Measurements from ENCODE around the gene SOSTDC1. TPM values are rescaled to one million over a fixed set of nuclear protein-coding genes. Genes with fewer than 3 reads are reported as not detected.

SOSTDC1 gene, protein sequence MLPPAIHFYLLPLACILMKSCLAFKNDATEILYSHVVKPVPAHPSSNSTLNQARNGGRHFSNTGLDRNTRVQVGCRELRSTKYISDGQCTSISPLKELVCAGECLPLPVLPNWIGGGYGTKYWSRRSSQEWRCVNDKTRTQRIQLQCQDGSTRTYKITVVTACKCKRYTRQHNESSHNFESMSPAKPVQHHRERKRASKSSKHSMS
- total RNA-seq = not detected in 2 replicates

DNA sequence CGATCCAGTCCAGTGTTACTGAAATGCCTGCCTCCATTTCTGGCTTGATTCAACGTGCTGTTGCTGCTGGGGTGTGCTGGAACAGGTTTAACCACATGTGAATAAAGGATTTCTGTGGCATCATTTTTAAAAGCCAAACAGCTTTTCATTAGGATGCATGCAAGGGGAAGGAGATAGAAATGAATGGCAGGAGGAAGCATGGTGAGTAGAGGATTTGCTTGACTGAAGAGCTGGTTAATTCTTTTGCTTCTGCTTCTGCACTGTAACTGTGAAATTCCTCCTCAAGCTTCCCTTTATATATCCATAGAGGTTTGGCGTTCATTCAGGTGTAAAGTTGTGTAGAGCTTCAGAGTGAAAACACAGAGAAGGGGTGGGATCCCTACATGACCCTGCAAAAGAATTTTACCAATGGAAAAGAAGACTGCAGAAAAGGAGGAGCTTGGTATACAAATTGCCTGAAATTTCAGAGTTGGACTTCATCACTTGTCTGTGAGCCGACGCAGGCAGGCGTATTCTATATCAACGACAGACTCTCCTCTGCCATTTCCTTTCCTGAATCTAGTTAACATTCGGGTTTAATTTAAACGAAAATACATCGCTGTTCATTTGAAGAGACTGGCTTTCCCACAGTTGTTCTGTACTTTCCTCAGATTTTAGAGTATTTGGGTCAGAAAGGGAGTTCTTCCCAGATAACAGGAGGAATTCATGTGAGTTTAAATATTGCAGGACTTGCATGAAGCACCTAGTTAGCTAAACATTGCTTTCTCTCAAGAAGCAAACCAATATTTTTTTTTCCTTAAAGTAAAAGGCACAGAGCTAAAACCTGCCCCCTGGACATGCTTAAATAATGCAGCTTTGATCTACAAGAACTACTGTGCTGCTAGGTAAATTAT lies at the start of gene SOSTDC1:
Gene SOSTDC1, minus strand, starts transcription at position 270 of the 893 bp plus-strand sequence. Its CDS starts 70 bp downstream, at position 200.

DNA sequence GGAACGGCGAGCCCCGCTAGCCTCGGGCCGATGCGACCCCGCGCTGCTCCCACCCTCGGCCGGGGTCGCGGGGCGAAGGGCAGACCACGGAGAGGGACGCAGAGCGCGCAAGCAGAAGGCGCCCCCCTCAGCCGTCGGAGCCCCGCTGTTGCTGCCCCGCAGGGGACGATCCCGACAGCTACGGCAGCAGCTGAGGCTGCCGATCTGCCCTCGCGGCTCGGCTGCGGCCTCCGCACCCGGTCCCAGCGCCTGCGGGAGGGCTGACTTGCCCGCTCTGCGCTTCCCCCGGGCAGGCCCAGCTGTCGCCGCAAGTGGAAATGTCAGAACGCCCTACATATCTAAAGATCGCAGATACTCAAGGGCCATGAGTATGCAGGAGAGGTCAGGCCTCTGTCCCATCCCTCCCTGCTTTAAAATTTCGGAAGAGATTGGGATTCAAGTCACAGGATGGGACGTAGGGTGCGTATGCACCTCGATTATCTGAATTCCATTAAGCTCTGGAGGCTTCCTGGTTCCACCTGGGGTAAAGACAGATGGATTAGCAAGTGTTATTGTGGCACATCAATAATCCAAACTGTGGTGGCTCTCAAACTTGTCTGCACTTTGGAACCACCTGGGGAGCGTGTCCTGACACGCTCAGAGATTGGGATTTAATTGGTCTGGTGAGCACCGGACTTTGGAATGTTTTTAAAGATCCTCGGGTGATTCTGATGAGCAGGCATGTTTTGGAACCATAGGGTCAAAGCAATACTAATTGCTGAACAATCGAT lies 44.0 kb downstream of the SOSTDC1 start, which contains the start of gene CRPPA:
Gene CRPPA, minus strand, starts transcription at position 206 of the 770 bp plus-strand sequence. CDS start 216 bp downstream, outside the sequence.

Small RNAs within 50 kb of the gene (small RNA-seq; reads per million reads assigned to genes)
- not detected for gene AC005014.3

Other genes with a start within 250 kb of the SOSTDC1 start
- gene CRPPA, start 44.2 kb downstream of the SOSTDC1 start, total RNA-seq = 1.1 and 1.2 TPM in 2 replicates
- not detected in 2 replicates for gene LRRC72, start 61.1 kb upstream of the SOSTDC1 start, total RNA-seq
- 12.5 and 17.6 TPM in 2 replicates for gene ANKMY2, start 180.0 kb upstream of the SOSTDC1 start, total RNA-seq
- gene BZW2, start 180.4 kb upstream of the SOSTDC1 start, total RNA-seq = 96.3 and 120 TPM in 2 replicates

Measured in subcutaneous preadipocyte (primary cell).